Measurements from ENCODE around the gene KIF1A.

The KIF1A gene

DNA sequence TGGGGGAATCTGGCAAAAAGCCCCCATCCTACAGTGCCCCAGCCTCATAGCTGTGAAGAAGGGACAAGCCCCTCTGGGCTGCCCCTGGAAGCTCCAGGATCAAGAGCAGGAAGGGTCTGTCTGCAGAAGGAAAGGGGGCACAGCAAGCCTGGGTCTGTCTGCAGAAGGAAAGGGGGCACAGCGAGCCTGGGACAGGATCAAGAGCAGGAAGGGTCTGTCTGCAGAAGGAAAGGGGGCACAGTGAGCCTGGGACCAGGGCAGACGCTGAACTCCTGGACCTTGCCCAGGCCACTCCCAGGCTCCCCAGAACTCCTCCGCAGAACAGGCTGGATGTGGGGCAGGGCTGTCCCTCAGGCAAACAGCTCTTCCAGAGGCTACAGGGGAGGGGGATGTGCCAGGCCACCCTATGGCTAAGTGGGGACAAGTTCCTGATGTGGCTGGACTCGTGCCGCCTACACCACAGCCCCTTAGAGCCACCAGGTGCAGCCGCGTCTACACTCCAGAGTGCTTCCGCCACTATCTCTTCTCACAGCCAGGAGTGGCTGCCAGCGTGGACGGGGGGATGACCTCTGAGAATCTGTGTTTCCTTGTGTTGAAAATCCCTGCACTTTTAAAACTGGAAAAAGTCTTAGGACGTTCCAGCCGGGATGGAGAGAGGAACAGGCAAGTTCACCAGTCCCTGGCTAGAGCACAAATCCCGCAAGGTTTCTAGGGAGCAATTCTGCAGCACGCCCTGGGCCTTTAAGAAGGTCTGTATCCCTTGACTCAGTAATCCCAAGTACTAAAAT, 20.8 kb downstream of the KIF1A start:
- DNase-seq (ENCODE audit: low read depth, low spot score), result no peak

- no peak for DNase-seq (ENCODE audit: low read depth, low spot score)
These were observed 21.6 kb downstream of the KIF1A start for GRCh38 chr2:240798327-240798905.

DNA sequence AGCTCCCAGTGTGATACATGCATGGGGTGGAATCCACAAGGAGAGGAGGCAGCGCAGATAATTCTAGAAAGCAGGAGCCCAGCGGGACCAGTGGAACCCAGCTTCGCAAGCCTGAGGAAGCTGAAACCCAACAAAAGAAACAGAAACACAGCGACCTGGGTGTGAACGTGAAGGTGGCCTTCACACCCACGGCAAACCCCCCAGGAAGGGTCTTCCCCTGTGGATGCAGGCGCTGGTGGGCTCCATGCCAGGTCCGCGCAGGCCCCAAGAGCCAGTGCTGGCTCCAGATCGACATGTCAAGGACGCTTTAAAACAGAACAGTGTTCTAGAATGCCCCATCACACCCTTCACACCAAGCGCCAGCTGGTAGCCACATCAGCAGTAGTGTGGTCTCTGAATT, 22.1 kb downstream of the KIF1A start:
- no peak for DNase-seq (ENCODE audit: low read depth, low spot score)

- no peak for DNase-seq (ENCODE audit: low read depth, low spot score)
These were observed 22.5 kb downstream of the KIF1A start for GRCh38 chr2:240797500-240797895.

GRCh38 chr2:240796543-240797499, 23.2 kb downstream of the KIF1A start:
- no peak for DNase-seq (ENCODE audit: low read depth, low spot score)

DNA sequence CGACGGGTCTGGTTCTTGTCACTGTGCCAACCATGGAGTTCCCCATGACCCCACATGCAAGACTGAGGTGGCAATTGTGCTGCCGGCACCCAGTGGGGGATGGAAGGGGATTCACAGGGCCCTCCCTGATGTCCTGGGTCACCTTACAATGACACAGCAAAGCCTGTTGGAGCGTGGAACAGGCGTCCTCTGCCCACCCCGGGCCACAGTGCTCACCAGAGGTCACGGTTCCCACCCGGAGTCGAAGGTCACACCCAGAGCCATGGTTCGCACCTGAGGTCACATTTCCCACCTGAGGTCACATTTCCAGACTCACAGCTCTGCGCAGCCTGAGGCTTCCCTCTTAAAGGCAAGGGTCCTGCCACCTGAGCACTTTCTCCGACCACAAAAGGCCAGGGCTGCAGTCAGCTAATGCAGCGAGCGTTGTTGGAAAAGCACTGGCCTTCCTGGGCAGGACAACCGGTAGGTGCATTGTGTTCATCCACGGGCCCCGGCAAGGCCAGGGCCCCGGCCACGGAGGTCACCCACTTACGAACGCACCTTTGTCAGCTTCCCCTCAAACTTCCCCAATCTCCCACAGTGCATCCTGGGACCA, 24.0 kb downstream of the KIF1A start:
- DNase-seq (ENCODE audit: low read depth, low spot score), result no peak

GRCh38 chr2:240795454-240795853, 24.6 kb downstream of the KIF1A start:
- DNase-seq (ENCODE audit: low read depth, low spot score), result no peak

- DNase-seq (ENCODE audit: low read depth, low spot score), result no peak
These were observed 25.8 kb downstream of the KIF1A start for GRCh38 chr2:240794178-240794721.

DNA sequence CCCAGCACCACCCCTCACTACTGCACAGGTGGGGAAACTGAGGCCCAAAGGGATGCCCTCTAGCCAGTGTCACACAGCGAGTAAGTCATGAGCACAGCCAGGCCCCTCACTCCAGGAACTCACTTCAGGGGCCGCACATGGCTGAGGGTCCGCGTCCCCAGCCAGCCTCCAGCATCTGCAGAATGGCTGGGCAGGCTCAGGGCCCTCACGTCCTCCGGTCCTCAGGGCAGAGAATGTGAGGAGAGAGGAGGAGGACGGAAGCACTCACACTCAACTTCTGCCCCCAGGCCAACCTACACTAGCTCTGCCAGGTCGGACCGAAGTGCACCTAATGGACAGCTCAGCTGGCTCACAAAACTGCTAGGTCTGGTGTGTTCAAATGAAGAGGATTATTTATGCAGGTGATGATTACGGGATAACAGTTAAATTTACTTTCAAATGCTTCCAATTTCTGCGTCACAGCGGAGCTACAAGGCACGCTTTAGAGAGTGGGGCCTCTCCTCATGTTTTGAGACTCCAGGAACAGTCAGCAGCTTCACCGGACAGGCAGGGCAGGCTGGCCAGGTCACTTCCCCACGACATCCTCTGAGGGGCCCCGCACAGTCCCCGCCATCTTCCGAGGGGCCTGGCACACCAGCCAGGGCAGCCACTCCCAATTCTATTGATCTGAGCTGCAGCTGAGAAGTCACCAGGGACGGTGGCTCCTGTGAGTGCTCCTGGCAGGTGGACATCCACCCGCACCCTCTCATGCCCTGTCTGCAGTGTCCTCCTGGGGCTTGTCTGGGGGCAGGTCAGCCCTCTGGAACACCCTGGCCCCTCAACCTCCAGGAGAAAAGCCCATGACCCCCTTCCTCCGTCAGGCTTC, 26.5 kb downstream of the KIF1A start:
- DNase-seq (ENCODE audit: low read depth, low spot score), result no peak

- no peak for DNase-seq (ENCODE audit: low read depth, low spot score)
These were observed 27.2 kb downstream of the KIF1A start for GRCh38 chr2:240792629-240793312.

DNA sequence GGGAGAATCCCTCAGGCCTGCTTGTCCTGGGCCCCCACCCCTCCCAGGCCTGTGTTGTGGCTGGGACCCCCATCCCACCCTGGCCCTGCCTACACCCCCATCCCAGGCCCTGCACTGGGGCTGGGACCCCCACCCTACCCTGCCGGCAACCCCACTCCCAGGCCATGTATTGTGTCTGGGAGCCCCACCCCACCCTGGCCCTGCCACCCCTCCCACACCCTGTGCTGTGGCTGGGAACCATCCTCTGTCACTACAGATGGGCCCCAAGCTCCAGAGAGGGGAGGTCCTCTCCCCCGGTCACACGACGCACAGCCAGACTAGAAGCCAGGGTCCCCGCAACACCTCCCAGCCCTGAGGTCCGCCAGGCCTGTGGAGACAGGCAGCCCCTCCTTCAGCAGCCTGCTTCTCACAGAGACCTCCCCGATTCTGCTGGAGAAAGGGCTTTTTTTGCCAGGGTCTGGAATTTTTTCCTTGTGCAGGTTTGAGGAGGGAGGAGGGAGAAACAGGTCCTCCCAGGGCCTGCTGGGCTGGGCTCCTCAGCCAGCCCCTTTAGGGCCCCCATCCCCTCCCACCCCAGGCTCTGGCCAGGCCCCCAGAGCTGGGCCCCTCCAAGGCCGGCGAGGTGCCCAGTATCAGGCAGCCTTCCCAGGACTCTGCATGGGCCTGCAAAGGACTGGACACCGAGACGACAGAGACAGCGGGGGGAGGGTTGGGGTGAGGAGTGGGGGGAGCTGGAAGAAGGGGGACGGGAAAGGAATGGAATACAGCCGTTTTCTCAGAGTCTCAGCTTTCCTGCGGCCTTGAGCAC, 28.0 kb downstream of the KIF1A start:
- no peak for DNase-seq (ENCODE audit: low read depth, low spot score)

- DNase-seq (ENCODE audit: low read depth, low spot score), result no peak
These were observed 28.7 kb downstream of the KIF1A start for GRCh38 chr2:240791221-240791800.

DNA sequence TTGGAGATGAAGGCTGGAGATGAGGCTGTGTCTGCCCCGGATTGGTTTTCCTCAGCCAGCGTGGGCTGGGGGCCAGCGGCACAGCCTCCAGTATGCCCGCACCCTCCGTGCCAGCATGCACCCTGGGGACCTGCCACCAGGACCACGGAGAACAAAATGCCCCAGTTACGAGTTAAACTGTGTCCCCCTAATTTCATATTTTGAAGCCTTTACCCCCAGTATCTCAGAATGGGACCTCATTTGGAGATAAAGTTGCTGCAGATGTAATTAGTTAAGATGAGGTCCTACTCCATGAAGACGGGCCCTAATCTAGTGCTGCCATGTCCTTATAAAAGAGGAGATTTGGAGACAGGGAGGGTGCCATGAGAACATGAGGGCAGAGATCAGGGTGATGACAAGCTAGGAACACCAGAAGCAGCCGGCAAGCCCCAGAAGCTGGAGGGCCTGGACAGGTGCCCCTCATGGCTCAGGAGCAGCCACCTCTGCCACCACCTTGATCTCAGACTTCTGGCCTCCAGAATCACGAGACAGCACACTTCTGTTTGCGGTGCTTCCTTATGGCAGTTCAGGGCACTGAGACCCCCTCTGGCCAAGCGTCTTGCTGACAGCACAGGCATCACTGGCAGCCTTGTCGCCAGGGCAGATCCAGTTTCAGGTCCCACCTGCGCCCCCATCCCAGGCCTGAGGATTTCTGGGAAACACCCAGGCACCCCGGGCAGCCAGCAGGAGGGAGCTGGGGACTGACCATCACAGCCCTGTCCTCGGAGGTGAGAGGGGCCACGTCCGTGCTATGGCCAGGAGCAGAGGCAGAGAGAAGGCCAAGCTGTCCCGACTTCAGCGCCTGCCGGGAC, 29.4 kb downstream of the KIF1A start:
- DNase-seq (ENCODE audit: low read depth, low spot score), result no peak

- DNase-seq (ENCODE audit: low read depth, low spot score), result no peak
These were observed 30.3 kb downstream of the KIF1A start for GRCh38 chr2:240789501-240790369.

DNA sequence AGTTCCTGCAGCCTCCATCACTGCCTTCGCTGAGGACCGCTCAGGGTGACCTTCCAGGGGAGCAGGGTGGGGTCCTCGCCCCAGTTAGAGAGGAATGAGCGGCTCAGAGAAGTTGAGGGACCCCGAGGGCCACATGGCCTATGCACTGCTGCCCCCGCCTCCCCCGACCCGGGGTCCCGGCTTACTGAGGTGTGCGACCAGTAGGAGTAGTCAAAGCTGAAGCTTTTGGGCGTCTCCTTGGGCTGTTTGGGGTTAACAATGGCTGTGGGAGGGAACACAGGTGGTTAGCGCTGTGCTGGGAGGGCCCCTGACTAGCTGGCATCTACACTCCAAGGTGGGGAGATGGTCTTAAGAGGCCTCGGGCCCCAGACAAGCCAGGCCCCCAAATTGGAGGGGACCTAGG, 31.0 kb downstream of the KIF1A start:
- no peak for DNase-seq (ENCODE audit: low read depth, low spot score)

DNA sequence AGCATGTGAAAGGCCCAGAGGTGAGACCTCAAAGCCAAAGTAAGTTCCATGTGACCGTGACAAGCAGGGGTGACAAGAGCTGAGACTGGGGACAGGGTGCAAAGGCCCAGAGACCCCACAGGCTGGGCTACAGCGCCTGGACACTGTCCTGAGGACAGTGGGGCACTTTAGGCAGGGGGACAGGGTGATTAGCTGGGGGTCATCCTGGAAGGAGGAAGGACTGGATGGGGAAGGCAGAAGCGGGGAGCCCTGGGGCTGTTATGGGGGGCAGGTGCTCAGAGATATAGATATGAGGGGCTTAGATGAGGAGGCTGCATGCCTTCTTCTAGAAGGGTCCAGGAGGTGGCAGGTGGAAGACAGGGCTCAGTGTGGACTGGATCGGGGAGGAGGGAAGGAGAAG, 31.5 kb downstream of the KIF1A start:
- no peak for DNase-seq (ENCODE audit: low read depth, low spot score)
